Upper lobe of left lung (tissue), 4 donors: ENCODE results near the gene SPATA6L.

ENCODE experiments used
- POLR2A ChIP-seq, 4 donors: fragments of 450-650 bp; IDR thresholded peaks; one replicate each; pipeline ENCODE4 v1.5.1; 2016 to 2017; ENCODE audit warnings: antibody characterized with exemption in 4 of 4, mild to moderate bottlenecking in 2 of 4
- POLR2AphosphoS5 ChIP-seq, 2 donors: sonication (generic); formaldehyde crosslinking; IDR thresholded peaks; one replicate each; pipeline ENCODE4 v1.5.1; 2017; ENCODE audit warnings: antibody characterized with exemption in 2 of 2
- TF ChIP-seq, protein P1 (sequence below), 6 experiments: fragments of 450-650 bp in 4 of 6; fragments of 200-600 bp in 2 of 6; sonication (generic) in 2 of 6; IDR thresholded peaks; one replicate each; pipeline ENCODE4 v1.5.1; 2016 to 2019; ENCODE audit warnings: antibody characterized with exemption in 6 of 6

- no peak for TF ChIP-seq POLR2AphosphoS5 (IDR thresholded peaks at IDR 0.05)
- no peak for TF ChIP-seq POLR2A (IDR thresholded peaks at IDR 0.05)
- TF ChIP-seq, protein P1, sequence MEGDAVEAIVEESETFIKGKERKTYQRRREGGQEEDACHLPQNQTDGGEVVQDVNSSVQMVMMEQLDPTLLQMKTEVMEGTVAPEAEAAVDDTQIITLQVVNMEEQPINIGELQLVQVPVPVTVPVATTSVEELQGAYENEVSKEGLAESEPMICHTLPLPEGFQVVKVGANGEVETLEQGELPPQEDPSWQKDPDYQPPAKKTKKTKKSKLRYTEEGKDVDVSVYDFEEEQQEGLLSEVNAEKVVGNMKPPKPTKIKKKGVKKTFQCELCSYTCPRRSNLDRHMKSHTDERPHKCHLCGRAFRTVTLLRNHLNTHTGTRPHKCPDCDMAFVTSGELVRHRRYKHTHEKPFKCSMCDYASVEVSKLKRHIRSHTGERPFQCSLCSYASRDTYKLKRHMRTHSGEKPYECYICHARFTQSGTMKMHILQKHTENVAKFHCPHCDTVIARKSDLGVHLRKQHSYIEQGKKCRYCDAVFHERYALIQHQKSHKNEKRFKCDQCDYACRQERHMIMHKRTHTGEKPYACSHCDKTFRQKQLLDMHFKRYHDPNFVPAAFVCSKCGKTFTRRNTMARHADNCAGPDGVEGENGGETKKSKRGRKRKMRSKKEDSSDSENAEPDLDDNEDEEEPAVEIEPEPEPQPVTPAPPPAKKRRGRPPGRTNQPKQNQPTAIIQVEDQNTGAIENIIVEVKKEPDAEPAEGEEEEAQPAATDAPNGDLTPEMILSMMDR (IDR thresholded peaks at IDR 0.05): no peak
Measured at GRCh38 chr9:4573176-4573575, 93.1 kb downstream of the SPATA6L start.
